HTERT RPE-1 (cell line): ENCODE data around the gene DPRX.

Experiments used
- in situ Hi-C: fragments of 300-500 bp; cut with MboI; formaldehyde crosslinking; loops from 4 replicates; pipeline ENCODE4 v1.14.3; 2020; ENCODE audit warnings: low sequenced_read_pairs

The DPRX gene, protein sequence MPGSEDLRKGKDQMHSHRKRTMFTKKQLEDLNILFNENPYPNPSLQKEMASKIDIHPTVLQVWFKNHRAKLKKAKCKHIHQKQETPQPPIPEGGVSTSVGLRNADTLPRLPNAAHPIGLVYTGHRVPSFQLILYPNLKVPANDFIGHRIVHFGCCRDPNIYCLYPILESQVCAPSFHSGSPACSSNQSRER

DNA sequence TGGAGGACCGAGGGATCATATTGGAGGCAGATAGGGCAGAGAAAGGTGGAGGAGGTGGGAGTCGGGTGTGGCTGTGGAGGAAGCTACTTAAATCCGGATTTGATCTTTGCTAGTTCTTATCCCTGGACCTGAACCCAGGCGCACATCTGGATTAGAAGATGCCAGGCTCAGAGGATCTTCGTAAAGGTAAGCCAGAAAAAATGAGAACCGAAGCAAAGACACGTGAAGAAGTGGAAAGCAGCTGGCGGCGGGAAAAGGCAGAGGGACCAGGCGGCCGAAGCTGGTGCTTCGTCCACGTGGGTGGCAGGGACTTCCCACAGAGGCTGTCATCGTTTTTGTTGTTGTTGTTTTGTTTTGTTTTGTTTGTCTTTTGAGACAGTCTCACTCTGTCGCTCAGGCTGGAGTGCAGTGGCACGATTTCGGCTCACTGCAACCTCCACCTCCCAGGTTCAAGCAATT is at the start of gene DPRX:
DPRX (plus strand) TSS at position 51 of the 459 bp plus-strand sequence; CDS start at position 159, 108 bp downstream.
- in situ Hi-C loops: no loop called here

DNA sequence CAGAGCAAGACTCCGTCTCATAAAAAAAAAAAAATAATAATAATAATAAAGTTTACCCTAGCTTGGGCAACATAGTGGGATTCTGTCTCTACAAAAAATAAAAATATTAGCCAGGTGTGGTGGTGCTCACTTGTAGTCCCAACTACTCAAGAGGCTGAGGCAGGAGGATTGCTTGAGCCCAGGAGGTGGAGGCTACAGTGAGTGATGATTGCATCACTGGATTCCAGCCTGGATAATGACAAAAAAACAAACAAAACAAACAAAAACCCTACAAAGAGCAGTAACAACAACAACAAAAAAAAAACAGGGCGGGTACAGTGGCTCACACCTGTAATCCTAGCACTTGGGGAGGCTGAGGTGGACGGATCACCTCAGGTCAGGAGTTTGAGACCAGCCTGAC is 48.6 kb upstream of the DPRX start:
- in situ Hi-C loops: no loop called here

DNA sequence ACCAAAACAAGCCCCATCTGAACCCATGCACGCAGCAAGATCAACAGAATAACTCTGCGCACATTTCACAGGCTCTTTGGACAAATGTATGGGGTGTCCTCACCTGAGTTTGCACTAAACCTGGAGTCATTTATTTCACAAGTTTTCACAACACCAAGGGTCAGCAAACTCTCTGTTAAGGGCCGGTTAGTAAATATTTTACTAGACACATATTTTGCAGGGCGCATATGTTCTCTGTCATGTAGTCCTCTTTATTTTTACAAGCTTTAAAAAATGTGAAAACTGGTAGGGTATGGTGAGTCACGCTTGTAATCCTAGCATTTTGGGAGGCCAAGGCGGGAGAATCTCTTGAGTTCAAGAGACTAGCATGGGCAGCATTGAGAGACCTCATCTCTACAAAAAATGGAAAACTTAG is 45.5 kb upstream of the DPRX start:
- in situ Hi-C loops: no loop called here

DNA sequence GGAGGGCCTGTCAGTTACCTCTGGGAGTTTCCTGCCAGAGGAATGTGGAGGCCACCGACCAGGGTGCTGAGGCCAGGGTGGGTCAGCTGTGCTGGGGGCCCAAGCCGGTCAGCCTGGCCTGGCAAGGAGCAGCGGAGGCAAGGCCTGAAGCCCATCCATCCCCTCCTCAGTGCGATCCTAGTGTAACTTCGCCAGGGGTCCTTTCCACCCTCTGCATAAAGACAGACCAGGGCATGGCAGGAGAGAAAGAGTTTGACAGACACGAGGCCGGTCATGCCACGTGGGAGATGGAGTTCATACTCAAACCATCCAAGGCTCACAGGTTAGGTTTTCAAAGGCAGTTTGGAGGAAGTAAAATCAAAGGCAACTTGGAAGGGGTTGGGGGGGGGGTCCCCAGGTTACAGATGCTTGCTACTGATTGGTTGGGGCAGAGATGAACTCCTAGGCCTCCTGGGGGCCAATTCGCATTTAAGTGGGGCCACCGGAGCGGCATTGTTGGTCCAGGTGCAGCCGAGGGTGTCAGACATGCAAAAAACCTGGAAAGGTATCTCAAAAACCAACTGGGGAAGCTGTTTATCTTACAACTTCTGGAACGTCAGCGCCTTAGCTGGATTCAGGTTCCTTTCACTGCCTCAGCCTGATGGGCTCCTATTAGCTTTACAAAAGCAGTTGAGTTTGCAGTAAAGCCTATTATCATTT is 36.8 kb upstream of the DPRX start:
- in situ Hi-C loops: no loop called here

DNA sequence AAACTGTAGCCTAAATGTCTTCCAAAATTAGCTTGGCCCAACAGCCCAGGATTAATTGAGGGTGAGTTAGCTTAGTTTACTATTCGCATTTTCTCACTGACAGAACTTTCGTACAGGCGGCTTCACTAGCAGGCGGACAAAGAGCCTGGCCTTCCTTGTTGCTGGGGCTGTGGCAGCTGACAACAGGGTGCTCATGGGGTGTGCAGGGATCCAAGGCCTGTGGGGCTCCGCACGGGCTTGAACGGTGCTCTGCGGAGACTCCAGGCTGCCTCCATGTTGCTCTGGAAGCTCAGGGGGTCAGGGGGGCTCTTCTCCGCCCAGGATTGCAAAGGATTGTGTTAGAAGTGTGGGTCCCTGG is 36.3 kb upstream of the DPRX start:
- in situ Hi-C loops: no loop called here

DNA sequence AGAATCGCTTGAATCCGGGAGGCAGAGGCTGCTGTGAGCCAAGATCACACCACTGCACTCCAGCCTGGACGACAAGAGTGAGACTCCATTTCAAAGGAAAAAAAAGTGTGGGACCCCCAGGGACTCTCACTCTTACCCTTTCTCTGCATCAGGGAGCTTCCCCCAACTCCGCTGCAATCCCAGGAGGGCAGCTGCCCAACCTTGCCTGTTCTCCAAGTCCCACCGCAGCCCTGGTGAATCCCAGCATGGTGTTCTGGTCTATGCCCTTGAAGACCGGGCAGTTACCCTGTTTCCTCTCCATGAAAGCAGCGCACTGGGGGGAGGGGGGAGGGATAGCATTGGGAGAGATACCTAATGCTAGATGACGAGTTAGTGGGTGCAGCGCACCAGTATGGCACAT is 35.7 kb upstream of the DPRX start:
- in situ Hi-C loops: no loop called here

DNA sequence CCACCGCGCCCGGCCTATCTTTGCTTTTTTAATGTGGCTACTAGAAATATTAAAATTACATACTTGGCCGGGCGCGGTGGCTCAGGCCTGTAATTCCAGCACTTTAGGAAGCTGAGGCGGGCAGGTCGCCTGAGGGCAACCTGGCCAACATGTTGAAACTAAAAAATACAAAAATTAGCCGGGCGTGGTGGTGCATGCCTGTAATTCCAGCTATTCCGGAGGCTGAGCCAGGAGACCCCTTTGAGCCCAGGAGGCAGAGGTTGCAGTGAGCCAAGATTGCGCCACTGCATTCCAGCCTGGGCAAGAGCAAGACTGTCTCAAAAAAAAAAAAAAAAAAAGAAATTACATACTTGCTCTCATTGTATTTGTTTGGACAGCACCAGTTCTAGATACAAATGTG is 34.8 kb upstream of the DPRX start:
- in situ Hi-C loops: no loop called here

DNA sequence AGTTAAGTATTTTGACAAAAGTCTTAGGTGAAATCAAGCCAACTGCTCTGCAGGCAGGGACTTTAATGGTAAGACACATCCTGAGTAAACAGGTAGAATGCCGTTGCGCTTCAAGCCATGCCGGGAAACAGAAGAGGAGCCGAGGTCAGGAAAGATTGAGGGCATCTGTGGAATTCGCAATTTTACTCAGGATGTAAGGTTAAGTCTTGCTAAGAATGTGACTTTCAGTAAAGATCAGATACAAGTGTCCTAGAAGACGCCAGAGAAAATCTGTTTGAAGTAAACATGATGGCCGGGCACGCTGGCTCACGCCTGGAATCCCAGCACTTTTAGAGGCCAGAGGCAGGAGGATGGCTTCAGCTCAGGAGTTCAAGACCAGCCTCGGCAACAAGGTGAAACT is 33.4 kb upstream of the DPRX start:
- in situ Hi-C loops: no loop called here

DNA sequence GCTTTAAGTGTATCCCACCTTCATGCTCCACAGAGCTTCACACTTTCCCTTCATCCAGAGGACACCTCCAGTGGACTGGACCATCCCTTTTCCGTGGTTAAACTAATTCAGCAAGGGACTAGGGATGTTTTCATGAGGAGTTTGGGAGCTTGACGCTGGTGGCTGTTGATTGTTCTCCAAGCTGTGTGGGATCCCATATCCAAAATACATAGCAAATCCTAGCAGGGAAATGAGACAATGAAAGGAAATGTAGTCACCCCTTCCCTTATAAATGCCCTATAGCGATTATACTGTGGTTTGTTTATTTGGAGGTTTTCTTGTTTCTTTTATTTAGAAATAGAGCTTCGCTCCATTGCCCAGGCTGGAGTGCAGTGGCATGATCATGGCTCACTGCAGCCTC is 31.6 kb upstream of the DPRX start:
- in situ Hi-C loops: no loop called here

DNA sequence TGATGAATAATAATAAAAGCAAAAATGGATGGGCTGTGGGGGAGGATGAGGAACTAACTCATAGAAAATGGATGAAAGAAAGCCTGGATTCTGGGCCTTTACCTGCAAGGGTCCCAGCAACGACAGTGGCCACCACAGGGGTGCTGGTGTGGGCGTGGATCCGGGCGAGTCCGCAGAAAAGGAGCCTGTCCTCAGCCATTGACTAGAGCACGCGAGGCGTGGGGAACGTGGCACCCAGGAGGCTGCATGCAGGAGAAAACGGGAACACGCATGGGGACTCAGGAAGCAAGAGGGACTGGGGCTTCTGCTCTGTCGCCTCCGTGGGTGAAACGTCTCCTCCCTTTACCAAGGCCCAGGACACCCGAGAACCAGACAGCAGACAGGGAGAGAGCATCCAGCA is 25.8 kb upstream of the DPRX start:
- in situ Hi-C loops: no loop called here

DNA sequence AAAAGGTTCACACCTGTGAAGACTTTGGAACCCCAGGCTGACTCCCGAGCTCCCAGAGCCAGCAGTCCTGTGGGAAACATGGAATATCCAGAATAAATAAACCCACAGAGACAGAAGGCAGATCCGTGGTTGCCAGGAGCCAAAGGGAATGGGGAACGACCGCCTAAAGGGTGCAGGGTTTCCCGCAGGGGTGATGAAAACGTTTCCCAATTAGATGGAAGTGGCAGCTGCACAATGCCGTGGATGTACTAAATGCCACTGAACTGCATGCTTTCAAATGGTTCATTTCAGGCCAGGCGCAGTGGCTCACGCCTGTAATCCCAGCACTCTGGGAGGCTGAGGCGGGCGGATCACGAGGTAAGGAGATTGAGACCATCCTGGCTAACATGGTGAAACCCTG is 23.4 kb upstream of the DPRX start:
- in situ Hi-C loops: no loop called here

DNA sequence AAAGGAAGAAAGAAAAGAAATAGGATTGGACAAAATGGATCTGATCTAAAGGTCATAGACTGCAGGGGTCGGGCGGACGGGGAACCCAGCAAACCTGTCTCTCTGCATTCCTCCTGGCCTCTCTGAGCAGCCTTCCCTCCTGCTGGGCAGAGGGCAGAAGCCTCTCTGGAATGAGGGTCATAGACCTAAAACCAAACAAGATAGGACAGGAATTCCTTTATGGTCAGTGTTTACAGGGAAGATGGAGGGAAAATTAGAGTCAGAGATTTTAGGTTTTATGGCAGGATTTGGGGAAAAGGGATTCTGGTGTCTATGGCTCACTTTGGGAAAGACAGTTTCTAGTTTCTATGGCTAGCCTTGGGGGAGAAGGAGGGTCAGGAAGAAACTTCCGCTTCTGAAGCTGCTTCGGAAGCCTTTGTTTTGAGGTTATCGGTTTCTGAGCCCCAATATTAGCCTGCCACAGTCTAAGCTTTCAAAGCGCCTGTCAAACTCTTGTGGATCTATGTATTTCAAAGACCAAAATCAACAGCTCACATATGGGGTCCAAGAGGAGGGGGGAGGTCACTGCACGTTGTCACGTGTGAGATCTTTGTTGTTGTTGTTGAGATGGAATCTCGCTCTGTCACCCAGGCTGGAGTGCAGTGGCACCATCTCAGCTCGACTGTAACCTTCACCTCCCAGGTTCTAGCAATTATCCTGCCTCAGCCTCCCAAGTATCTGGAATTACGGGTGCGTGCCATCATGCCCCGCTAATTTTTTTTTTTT is 18.9 kb upstream of the DPRX start:
- in situ Hi-C loops: no loop called here

DNA sequence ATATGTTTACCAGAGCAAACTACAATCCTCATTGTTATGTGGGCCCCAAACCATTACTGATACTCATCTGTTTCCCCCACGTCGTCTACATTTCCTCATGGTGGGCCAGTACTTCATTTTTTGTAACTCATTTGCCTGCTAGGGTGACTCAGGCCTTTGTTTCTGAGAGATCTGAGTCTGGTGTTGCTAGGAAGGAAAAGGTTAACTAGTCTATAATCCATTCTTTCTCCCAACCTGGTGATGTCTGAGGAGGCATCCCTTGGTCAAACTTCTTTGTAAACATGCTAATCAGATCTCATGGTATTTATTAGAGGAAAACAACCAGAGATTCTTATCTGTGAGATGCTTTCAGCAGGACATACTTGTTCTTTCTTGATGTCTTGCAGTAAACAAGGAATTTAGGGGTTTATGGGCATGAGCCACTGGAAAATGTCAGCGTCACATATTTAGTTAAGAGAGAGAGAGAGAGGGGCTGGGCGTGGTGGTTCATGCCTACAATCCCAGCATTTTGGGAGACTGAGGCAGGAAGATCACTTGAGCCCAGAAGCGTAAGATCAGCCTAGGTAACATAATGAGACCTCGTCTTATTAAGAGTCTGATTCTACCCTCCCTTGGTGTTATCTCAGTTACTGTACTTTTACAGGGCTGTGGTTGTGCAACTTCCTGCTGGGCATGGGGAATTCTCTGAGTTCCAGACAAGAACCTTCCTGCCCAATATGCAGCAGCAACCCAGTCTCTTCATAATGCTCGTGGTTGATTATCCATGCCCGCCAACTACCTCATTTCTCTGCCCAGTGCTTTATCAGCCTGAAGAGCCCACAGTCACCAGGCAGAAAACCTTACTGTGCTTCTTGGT is 9.7 kb upstream of the DPRX start:
- in situ Hi-C loops: no loop called here

DNA sequence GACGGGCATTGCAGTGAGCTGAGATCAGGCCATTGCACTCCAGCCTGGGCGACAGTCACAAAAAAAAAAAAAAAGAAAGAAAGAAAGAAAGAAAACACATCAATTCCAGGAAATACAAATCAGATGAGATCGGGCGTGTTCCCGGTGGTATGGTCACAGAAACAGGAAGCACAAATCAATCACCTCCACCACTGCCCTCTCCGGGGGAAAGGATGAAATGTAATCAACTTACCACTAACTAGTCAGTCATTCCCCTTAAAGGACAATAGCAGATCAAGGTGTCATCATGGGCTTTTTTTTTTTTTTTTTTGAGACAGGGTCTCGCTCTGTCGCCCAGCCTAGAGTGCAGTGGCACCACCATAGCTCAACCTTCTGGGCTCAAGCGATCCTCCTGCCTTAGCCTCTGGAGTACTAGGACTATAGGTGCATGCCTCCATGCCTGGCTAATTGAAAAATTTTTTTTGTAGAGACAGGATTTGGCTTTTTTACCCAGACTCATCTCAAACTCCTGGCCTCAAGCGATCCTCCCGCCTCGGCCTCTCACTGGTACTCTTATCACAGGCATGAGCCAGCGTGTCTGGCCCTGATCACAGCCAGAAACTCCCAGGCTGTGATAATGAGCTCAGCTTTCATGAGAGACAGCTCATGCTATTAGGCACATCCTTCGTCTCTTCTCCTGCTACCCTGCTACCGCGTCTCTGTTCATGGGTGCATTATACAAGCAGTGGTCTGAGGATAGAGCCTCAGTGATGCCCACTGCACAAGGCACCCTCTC is 6.8 kb upstream of the DPRX start:
- in situ Hi-C loops: no loop called here

DNA sequence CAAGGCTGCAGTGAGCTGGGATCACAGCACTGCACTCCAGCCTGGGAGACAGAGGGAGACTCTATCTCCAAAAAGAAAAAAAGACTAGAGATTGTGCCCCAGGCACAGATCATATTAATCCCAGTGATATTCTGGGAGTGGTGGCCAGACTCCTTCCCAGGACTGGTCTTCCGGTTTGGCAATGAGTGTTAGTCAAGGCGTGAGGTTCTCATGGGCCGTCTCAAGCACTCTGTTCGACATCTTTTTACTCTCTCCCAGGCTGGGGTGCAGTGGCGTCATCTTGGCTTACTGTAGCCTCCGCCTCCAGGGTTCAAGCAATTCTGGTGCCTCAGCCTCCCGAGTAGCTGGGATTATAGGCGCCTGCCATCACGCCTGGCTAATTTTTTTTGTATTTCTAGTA is 5.3 kb upstream of the DPRX start:
- in situ Hi-C loops: no loop called here

DNA sequence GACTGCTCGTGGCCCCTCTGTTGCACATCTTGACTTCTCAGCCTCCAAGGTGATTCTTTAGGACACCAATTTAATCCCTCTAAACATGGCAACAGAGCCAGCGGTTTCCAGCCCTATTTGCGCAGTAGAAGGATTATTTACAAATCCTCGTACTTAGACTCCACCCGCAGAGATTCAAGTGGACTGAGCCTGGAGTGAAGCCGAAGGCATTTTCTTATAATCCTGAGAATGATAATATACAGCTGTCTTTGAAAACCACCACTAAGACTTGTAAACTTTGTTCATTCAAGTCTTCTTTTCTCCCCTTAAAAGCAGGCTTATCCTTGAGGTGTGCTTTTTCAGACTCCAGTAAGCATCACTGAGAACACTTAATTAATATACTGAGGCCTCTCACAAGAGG is 4.8 kb upstream of the DPRX start:
- in situ Hi-C loops: no loop called here

DNA sequence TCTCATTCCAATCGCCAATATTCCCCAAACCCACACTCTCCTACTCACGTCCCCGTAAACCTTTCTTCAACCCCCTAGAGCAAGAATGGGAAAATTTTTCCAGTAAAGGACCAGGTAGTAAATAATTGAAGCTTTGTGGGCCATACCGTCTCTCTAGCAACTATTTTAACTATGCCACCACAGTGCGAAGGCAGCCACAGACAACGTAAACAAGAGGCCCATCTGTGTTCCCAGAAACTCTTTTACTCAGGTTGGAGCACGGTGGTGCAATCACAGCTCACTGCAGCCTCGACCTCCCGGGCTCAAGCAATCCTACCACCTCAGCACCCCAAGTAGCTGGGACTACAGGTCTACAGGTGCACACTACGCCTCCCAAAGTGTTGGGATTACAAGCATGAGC is 3.0 kb downstream of the DPRX start:
- in situ Hi-C loops: no loop called here

DNA sequence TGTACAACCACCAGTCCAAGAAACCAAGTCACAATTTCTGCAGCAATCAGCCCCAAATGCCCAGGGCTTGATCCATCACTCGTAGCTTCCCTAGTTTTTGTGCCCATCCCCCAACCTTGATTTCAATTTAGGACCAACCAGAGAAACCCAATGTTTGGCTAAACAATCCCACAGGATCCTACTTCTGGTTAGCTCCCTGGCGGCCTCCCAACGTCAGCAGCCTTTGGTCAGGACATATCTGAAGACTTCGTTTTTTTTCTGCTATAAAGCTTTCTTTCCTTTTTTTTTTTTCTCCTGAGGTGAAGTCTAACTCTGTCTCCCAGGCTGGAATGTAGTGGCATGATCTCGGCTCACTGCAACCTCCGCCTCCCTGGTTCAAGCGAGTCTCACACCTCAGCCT is 7.7 kb downstream of the DPRX start:
- in situ Hi-C loops: no loop called here

DNA sequence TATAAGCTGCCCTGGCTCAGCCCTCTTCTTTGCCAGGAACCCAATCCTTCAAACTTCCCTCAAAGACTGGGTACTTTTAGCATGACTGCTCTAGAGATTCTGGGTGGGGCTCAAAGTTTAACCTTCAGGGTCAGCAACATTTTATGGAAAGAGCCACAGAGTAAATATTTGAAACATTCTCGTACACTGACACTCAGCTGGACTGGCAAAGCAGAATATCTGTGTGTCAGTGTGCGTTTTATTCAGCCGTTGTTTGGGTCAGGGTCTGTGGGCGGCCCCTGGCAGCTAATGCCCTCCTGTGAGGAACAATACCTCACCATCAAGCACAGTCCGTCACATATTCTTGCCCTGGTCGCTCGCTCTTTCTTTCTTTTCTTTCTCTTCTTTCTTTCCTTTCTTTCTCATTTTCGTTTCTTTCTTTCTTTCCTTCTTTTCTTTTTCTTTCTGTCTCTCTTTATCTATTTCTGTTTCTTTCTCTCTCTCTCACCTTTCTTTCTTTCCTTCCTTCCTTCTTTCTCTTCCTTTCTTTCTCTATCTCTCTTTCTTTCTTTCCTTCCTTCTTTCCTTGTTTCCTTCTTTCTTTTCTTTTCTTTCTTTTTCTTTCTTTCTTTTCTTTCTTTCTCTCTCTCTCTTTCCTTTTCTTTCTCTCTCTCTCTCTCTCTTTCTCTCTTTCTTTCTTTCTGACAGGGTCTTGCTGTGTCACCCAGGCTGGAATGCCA is 10.7 kb downstream of the DPRX start:
- in situ Hi-C loops: no loop called here
